Inferior parietal cortex (tissue), 1 donor: ENCODE measurements around the gene WNT7B.

Experiments used
- DNase-seq: peaks from one replicate; pipeline ENCODE4 v3.0.0-alpha.2; 2016; ENCODE audit errors: extremely low spot score

WNT7B gene

GRCh38 chr22:45907378-45907777 lies 69.6 kb downstream of the WNT7B start:
- no peak for DNase-seq

- no peak for DNase-seq
Observed at GRCh38 chr22:45906946-45907345, 70.0 kb downstream of the WNT7B start.

GRCh38 chr22:45905924-45906865 lies 70.8 kb downstream of the WNT7B start:
- no peak for DNase-seq

GRCh38 chr22:45905326-45905923 lies 71.5 kb downstream of the WNT7B start:
- DNase-seq = no peak

- DNase-seq = no peak
Observed at GRCh38 chr22:45904236-45904635, 72.7 kb downstream of the WNT7B start.

GRCh38 chr22:45903355-45904135 lies 73.4 kb downstream of the WNT7B start:
- DNase-seq = no peak

- no peak for DNase-seq
Observed at GRCh38 chr22:45897736-45898135, 79.2 kb downstream of the WNT7B start.

- DNase-seq = no peak
Observed at GRCh38 chr22:45896964-45897538, 79.9 kb downstream of the WNT7B start.

- no peak for DNase-seq
Observed at GRCh38 chr22:45896153-45896951, 80.6 kb downstream of the WNT7B start.

GRCh38 chr22:45895436-45896152 lies 81.4 kb downstream of the WNT7B start:
- no peak for DNase-seq

- no peak for DNase-seq
Observed at GRCh38 chr22:45893516-45893915, 83.4 kb downstream of the WNT7B start.

GRCh38 chr22:45892681-45893461 lies 84.1 kb downstream of the WNT7B start:
- DNase-seq = no peak

GRCh38 chr22:45891996-45892621 lies 84.9 kb downstream of the WNT7B start:
- no peak for DNase-seq

GRCh38 chr22:45891471-45891995 lies 85.4 kb downstream of the WNT7B start:
- DNase-seq = no peak

- no peak for DNase-seq
Observed at GRCh38 chr22:45891021-45891421, 85.9 kb downstream of the WNT7B start.

GRCh38 chr22:45890351-45890635 lies 86.7 kb downstream of the WNT7B start:
- no peak for DNase-seq

GRCh38 chr22:45889539-45890350 lies 87.2 kb downstream of the WNT7B start:
- DNase-seq = no peak

- DNase-seq = no peak
Observed at GRCh38 chr22:45889093-45889538, 87.8 kb downstream of the WNT7B start.
